DOHH2 (cell line): ENCODE results near the gene TTC39C.

ENCODE experiments used
- EZH2phosphoT487 ChIP-seq: fragments of 200-600 bp; sonication (generic); IDR thresholded peaks from 2 replicates; pipeline ENCODE4 v1.6.1; 2017; ENCODE audit warnings: borderline replicate concordance, mild to moderate bottlenecking, antibody characterized with exemption, low read length, moderate library complexity, mixed read lengths
- TF ChIP-seq, protein P1 (sequence below): fragments of 200-600 bp; sonication (generic); IDR thresholded peaks from one replicate; pipeline ENCODE4 v1.5.1; 2014; ENCODE audit warnings: antibody characterized with exemption, mild to moderate bottlenecking, low read depth, low read length; ENCODE audit not compliant: poor library complexity, severe bottlenecking

- TF ChIP-seq, protein P1, sequence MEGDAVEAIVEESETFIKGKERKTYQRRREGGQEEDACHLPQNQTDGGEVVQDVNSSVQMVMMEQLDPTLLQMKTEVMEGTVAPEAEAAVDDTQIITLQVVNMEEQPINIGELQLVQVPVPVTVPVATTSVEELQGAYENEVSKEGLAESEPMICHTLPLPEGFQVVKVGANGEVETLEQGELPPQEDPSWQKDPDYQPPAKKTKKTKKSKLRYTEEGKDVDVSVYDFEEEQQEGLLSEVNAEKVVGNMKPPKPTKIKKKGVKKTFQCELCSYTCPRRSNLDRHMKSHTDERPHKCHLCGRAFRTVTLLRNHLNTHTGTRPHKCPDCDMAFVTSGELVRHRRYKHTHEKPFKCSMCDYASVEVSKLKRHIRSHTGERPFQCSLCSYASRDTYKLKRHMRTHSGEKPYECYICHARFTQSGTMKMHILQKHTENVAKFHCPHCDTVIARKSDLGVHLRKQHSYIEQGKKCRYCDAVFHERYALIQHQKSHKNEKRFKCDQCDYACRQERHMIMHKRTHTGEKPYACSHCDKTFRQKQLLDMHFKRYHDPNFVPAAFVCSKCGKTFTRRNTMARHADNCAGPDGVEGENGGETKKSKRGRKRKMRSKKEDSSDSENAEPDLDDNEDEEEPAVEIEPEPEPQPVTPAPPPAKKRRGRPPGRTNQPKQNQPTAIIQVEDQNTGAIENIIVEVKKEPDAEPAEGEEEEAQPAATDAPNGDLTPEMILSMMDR, result no peak
- TF ChIP-seq EZH2phosphoT487, result no peak
These were observed 123.8 kb downstream of the TTC39C start for GRCh38 chr18:24138409-24138788.
